ENCODE measurements around the gene KLHL15.

- no peak for TF ChIP-seq POLR2A (IDR thresholded peaks at IDR 0.05; ENCODE audit: low read depth, low read length)
- no peak for TF ChIP-seq CTCF (IDR thresholded peaks at IDR 0.05; ENCODE audit: extremely low read depth in 1 of 2, insufficient read depth in 1 of 2, low read depth in 1 of 2, low read length in 2 of 2)
- TF ChIP-seq MYC (IDR thresholded peaks at IDR 0.05; ENCODE audit: low read depth, low read length) = no peak
- no peak for TF ChIP-seq FOS (IDR thresholded peaks at IDR 0.05; ENCODE audit: borderline replicate concordance, insufficient read depth, low read length)
- no peak for TF ChIP-seq GATA2 (IDR thresholded peaks at IDR 0.05; ENCODE audit: insufficient read depth, insufficient read length, low read depth, low read length)
Observed at GRCh38 chrX:23981711-23982110, 45.3 kb downstream of the KLHL15 start.
